ENCODE measurements around the gene CARD10. TPM values are rescaled to one million over a fixed set of nuclear protein-coding genes. Genes with fewer than 3 reads are reported as not detected.

The CARD10 gene
- total RNA-seq, 4 donors from 2014 or later: 2.6 to 5.7 (median 4.4) TPM

DNA sequence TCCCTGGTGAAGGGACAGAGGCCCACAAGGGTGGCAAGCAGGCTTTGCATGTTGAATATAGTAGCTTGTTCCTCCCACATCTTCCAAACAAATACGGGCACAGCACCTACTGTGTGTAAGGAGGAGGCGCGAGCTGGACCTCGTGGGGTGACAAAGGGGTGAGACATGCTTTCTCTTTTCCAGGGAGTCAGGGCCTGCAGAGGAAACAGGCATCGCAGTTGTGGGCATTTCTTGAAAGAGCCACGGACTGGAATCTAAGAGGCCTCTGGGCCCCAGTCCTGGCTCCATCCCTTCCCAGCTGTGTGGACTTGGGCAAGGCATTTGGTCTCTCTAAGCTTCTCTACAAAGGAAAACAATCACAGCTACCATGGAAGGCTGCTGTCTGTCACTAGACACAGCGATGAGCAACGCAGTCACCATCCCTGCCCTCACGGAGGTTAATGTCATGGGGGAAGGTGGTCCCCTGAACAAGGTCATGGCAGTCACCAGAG lies 28.1 kb upstream of the CARD10 start:
- ATAC-seq (no peak), DNase-seq (no peak)
- TF ChIP-seq CTCF (IDR thresholded peaks at IDR 0.05 in 4 of 5, conservative IDR thresholded peaks at IDR 0.05 in 1 of 5) (no peak), POLR2A (IDR thresholded peaks at IDR 0.05) (no peak)
- Histone ChIP-seq H3K4me1 (peaks cover 13 to 29% of the 10 kb centered on the region in 2 donors), H3K27me3 (peaks cover 0 to 8% (median 0%) of the 10 kb centered on the region in 3 donors), H3K9me3 (no peaks in the 10 kb centered on the region), H3K4me3 (no peak overlapping the region), H3K36me3 (no peaks in the 10 kb centered on the region), H3K27ac (peak overlapping the region; percentile 82 to 86 (median 84))
- in situ Hi-C loops (cut with MboI; ENCODE audit: low sequenced_read_pairs in 4 of 4) (no loop called here), intact Hi-C loops (cut with DNase I; ENCODE audit: low total_unique reads) (loop anchor here (2.0 kb wide), 1 partner anchor 14 kb away; the partner anchor contains the start of gene CDC42EP1)

GRCh38 chr22:37546437-37547250 lies 27.4 kb upstream of the CARD10 start:
- DNase-seq (peak in 1 of 2 donors; percentile 48), ATAC-seq (peak; percentile 40 to 59)
- Histone ChIP-seq H3K9me3 (no peaks in the 10 kb centered on the region), H3K27me3 (peaks cover 0 to 8% (median 0%) of the 10 kb centered on the region in 3 donors), H3K27ac (peak overlapping the region; percentile 82 to 86 (median 84)), H3K36me3 (no peaks in the 10 kb centered on the region), H3K4me1 (peaks cover 13 to 23% of the 10 kb centered on the region in 2 donors), H3K4me3 (peak overlapping the region in 1 of 4 donors; percentile 30)
- intact Hi-C loops (cut with DNase I; ENCODE audit: low total_unique reads): loop anchor here (2.0 kb wide), 1 partner anchor 14 kb away; the partner anchor contains the start of gene CDC42EP1
- TF ChIP-seq POLR2A (IDR thresholded peaks at IDR 0.05) (no peak), CTCF (IDR thresholded peaks at IDR 0.05 in 4 of 5, conservative IDR thresholded peaks at IDR 0.05 in 1 of 5) (no peak)
- in situ Hi-C loops (cut with MboI; ENCODE audit: low sequenced_read_pairs in 4 of 4): no loop called here

GRCh38 chr22:37545703-37546436 lies 26.7 kb upstream of the CARD10 start:
- DNase-seq (peak; percentile 64 to 80), ATAC-seq (peak; percentile 66 to 76)
- peak overlapping the region in 2 of 4 donors; percentile 30 to 32 for H3K4me3 ChIP-seq
- H3K27ac ChIP-seq: peak overlapping the region; percentile 82 to 86 (median 84)
- peak; percentile 15 to 29 for TF ChIP-seq POLR2A (IDR thresholded peaks at IDR 0.05)
- TF ChIP-seq CTCF (IDR thresholded peaks at IDR 0.05 in 4 of 5, conservative IDR thresholded peaks at IDR 0.05 in 1 of 5): no peak
- H3K9me3 ChIP-seq: no peaks in the 10 kb centered on the region
- peaks cover 13 to 19% of the 10 kb centered on the region in 2 donors for H3K4me1 ChIP-seq
- in situ Hi-C loops (cut with MboI; ENCODE audit: low sequenced_read_pairs in 4 of 4): no loop called here
- H3K36me3 ChIP-seq: no peaks in the 10 kb centered on the region
- H3K27me3 ChIP-seq: peaks cover 0 to 8% (median 0%) of the 10 kb centered on the region in 3 donors
- intact Hi-C loops (cut with DNase I; ENCODE audit: low total_unique reads): loop anchor here (2.0 kb wide), 1 partner anchor 15 kb away; the partner anchor contains the start of gene CDC42EP1

- intact Hi-C loops (cut with DNase I; ENCODE audit: low total_unique reads) (no loop called here), in situ Hi-C loops (cut with MboI; ENCODE audit: low sequenced_read_pairs in 4 of 4) (no loop called here)
- Histone ChIP-seq H3K27ac (peak overlapping the region; percentile 82 to 86 (median 84)), H3K4me1 (peaks cover 13 to 19% of the 10 kb centered on the region in 2 donors), H3K27me3 (peaks cover 0 to 8% (median 0%) of the 10 kb centered on the region in 3 donors), H3K4me3 (peak overlapping the region in 2 of 4 donors; percentile 30 to 32), H3K36me3 (no peaks in the 10 kb centered on the region), H3K9me3 (no peaks in the 10 kb centered on the region)
- peak in 1 of 2 donors; percentile 37 for DNase-seq
- TF ChIP-seq POLR2A (IDR thresholded peaks at IDR 0.05) (no peak), CTCF (IDR thresholded peaks at IDR 0.05 in 4 of 5, conservative IDR thresholded peaks at IDR 0.05 in 1 of 5) (peak; percentile 10 to 61 (median 58))
- peak; percentile 35 to 51 for ATAC-seq
Observed at GRCh38 chr22:37544955-37545702, 25.9 kb upstream of the CARD10 start.
